ENCODE data around the gene MED31.
"Not testable (repeated sequence)": the region's sequence is repeated elsewhere in the genome, so short reads cannot be mapped to it uniquely, and the experiment has no call there.

MED31 gene

GRCh38 chr17:6626616-6627015 is 24.8 kb downstream of the MED31 start:
- DNase-seq (ENCODE audit: low read depth): no peak

- DNase-seq (ENCODE audit: low read depth): no peak
Observed at GRCh38 chr17:6623941-6624340, 27.5 kb downstream of the MED31 start.

GRCh38 chr17:6611231-6611630 is 40.2 kb downstream of the MED31 start:
- DNase-seq (ENCODE audit: low read depth): no peak

GRCh38 chr17:6610011-6610410 is 41.4 kb downstream of the MED31 start:
- DNase-seq (ENCODE audit: low read depth): no peak

GRCh38 chr17:6608321-6608720 is 43.1 kb downstream of the MED31 start:
- no peak for DNase-seq (ENCODE audit: low read depth)

GRCh38 chr17:6605142-6605541 is 46.3 kb downstream of the MED31 start:
- no peak for DNase-seq (ENCODE audit: low read depth)

GRCh38 chr17:6603744-6604325 is 47.6 kb downstream of the MED31 start:
- DNase-seq (ENCODE audit: low read depth): no peak

GRCh38 chr17:6602141-6602540 is 49.3 kb downstream of the MED31 start:
- no peak for DNase-seq (ENCODE audit: low read depth)

- no peak for DNase-seq (ENCODE audit: low read depth)
Observed at GRCh38 chr17:6599364-6599763, 52.0 kb downstream of the MED31 start.

- no peak for DNase-seq (ENCODE audit: low read depth)
Observed at GRCh38 chr17:6597727-6598126, 53.7 kb downstream of the MED31 start.

- no peak for DNase-seq (ENCODE audit: low read depth)
Observed at GRCh38 chr17:6596941-6597340, 54.5 kb downstream of the MED31 start.

- no peak for DNase-seq (ENCODE audit: low read depth)
Observed at GRCh38 chr17:6596511-6596910, 54.9 kb downstream of the MED31 start.

- DNase-seq (ENCODE audit: low read depth): no peak
Observed at GRCh38 chr17:6596081-6596480, 55.3 kb downstream of the MED31 start.

GRCh38 chr17:6593371-6593770 is 58.0 kb downstream of the MED31 start:
- DNase-seq (ENCODE audit: low read depth): not testable (repeated sequence)
